RWPE2 (cell line): Measurements from ENCODE around the gene GLIPR1L2.

Experiments
- ATAC-seq: fragments of 200-7000 bp; cut with Tn5 transposase; 3 replicates; pipeline ENCODE4 v1.9.1; 2021; ENCODE audit warnings: low read depth
- DNase-seq: peaks from one replicate; pipeline ENCODE4 v3.0.0-alpha.2; 2020; ENCODE audit warnings: low spot score
- H3K27ac ChIP-seq: fragments of 450-650 bp; 2 replicates; pipeline ENCODE4 v1.5.1; 2017; ENCODE audit warnings: mild to moderate bottlenecking; ENCODE audit not compliant: poor library complexity, severe bottlenecking
- H3K27me3 ChIP-seq: fragments of 250-450 bp; sonication (Bioruptor Pico); 2 replicates; pipeline ENCODE4 v1.5.1; 2021; ENCODE audit warnings: mild to moderate bottlenecking, moderate library complexity; ENCODE audit not compliant: insufficient read depth, poor library complexity, severe bottlenecking
- H3K36me3 ChIP-seq: fragments of 250-450 bp; sonication (Bioruptor Pico); 2 replicates; pipeline ENCODE4 v1.5.1; 2020; ENCODE audit warnings: low read depth, mild to moderate bottlenecking, moderate library complexity
- H3K4me1 ChIP-seq: fragments of 250-450 bp; sonication (Bioruptor Pico); 2 replicates; pipeline ENCODE4 v1.5.1; 2021; ENCODE audit warnings: mild to moderate bottlenecking, moderate library complexity; ENCODE audit not compliant: insufficient read depth, poor library complexity, severe bottlenecking
- H3K4me3 ChIP-seq: fragments of 250-450 bp; sonication (Bioruptor Pico); 2 replicates; pipeline ENCODE4 v1.5.1; 2021; ENCODE audit warnings: mild to moderate bottlenecking, moderate library complexity; ENCODE audit not compliant: severe bottlenecking
- H3K9me3 ChIP-seq: fragments of 250-450 bp; sonication (Bioruptor Pico); 2 replicates; pipeline ENCODE4 v1.5.1; 2021; ENCODE audit warnings: mild to moderate bottlenecking, moderate library complexity; ENCODE audit not compliant: severe bottlenecking
- CTCF ChIP-seq: fragments of 450-650 bp; IDR thresholded peaks from one replicate; pipeline ENCODE4 v1.5.1; 2017; ENCODE audit warnings: mild to moderate bottlenecking, moderate library complexity; ENCODE audit not compliant: poor library complexity, severe bottlenecking

The GLIPR1L2 gene

GRCh38 chr12:75478116-75478794 lies 87.4 kb downstream of the GLIPR1L2 start:
- DNase-seq (no peak), ATAC-seq (no peak)
- no peak overlapping the region for H3K27ac ChIP-seq
- H3K4me1 ChIP-seq, result peaks cover 14% of the 10 kb centered on the region
- no peaks in the 10 kb centered on the region for H3K9me3 ChIP-seq
- H3K36me3 ChIP-seq, result no peaks in the 10 kb centered on the region
- TF ChIP-seq CTCF, result no peak
- no peak overlapping the region for H3K4me3 ChIP-seq
- no peaks in the 10 kb centered on the region for H3K27me3 ChIP-seq

GRCh38 chr12:75479963-75480461 lies 89.1 kb downstream of the GLIPR1L2 start:
- Histone ChIP-seq H3K27ac (peak overlapping the region; percentile 76), H3K4me3 (no peak overlapping the region), H3K36me3 (0 out of 2 replicates have a peak, but pooled peaks cover 2% of the 10 kb centered on the region), H3K4me1 (peaks cover 14% of the 10 kb centered on the region), H3K9me3 (no peaks in the 10 kb centered on the region), H3K27me3 (no peaks in the 10 kb centered on the region)
- DNase-seq, result no peak
- ATAC-seq, result peak; percentile 8; the same call in 1 of the 3 replicates
- TF ChIP-seq CTCF, result no peak

- Histone ChIP-seq H3K27ac (peak within 1 kb of the TSS; percentile 76), H3K4me1 (peaks cover 14% of the 10 kb centered on the region), H3K36me3 (0 out of 2 replicates have a peak, but pooled peaks cover 4% of the 10 kb centered on the region), H3K9me3 (no peaks in the 10 kb centered on the region), H3K4me3 (peak within 1 kb of the TSS; percentile 29), H3K27me3 (no peaks in the 10 kb centered on the region)
- ATAC-seq (peak; percentile 97), DNase-seq (peak; percentile 67)
- TF ChIP-seq CTCF, result no peak
These were observed 89.6 kb downstream of the GLIPR1L2 start, which contains the start of gene GLIPR1 for GRCh38 chr12:75480469-75480949. GLIPR1 (plus strand) TSS chr12:75480755; CDS start chr12:75480881, 126 bp downstream.

GRCh38 chr12:75481013-75481705 lies 90.3 kb downstream of the GLIPR1L2 start:
- 0 out of 2 replicates have a peak, but pooled peaks cover 7% of the 10 kb centered on the region for H3K36me3 ChIP-seq
- peak overlapping the region; percentile 76 for H3K27ac ChIP-seq
- ATAC-seq (no peak; the same call in 2 of the 3 replicates), DNase-seq (no peak)
- peak overlapping the region; percentile 29 for H3K4me3 ChIP-seq
- no peak for TF ChIP-seq CTCF
- no peaks in the 10 kb centered on the region for H3K27me3 ChIP-seq
- H3K4me1 ChIP-seq, result peaks cover 14% of the 10 kb centered on the region
- no peaks in the 10 kb centered on the region for H3K9me3 ChIP-seq
